ENCODE measurements around the gene SHISA9. TPM values are rescaled to one million over a fixed set of nuclear protein-coding genes. Genes with fewer than 3 reads are reported as not detected.

The SHISA9 gene
- total and polyA plus RNA-seq, 2 of the 4 experiments (the other 2 are of a cell fraction), result under 0.01 TPM; not detected in 1

GRCh38 chr16:12995721-12996372 is 94.4 kb downstream of the SHISA9 start:
- no peak overlapping the region for H3K4me2 ChIP-seq (ENCODE audit: low read depth, low read length)
- H3K36me3 ChIP-seq (ENCODE audit: control insufficient read depth, insufficient read depth, low read length), result no peaks in the 10 kb centered on the region
- H2AK9ac ChIP-seq (replicated peaks; ENCODE audit: low read depth, low read length, poor library complexity), result no peak overlapping the region
- H3K18ac ChIP-seq (ENCODE audit: low read depth, low read length), result no peak overlapping the region
- no peak overlapping the region for H3K4ac ChIP-seq (ENCODE audit: low read depth, low read length)
- H2BK5ac ChIP-seq (ENCODE audit: low read depth, low read length, poor library complexity, severe bottlenecking), result no peak overlapping the region
- peaks cover 20% of the 10 kb centered on the region for H3K9me3 ChIP-seq (ENCODE audit: control insufficient read depth, insufficient read depth, low read length)
- no peak overlapping the region for H2AFZ ChIP-seq (replicated peaks; ENCODE audit: low read length, poor library complexity)
- CTCF ChIA-PET, result no interaction called here
- TF ChIP-seq BHLHE40 (IDR thresholded peaks at IDR 0.05; ENCODE audit: low read depth, low read length), result no peak
- TF ChIP-seq MAFK (IDR thresholded peaks at IDR 0.05; ENCODE audit: low read depth, low read length), result no peak
- TF ChIP-seq MAZ (IDR thresholded peaks at IDR 0.05; ENCODE audit: borderline replicate concordance, low read depth, low read length), result no peak
- no peak for TF ChIP-seq RCOR1 (IDR thresholded peaks at IDR 0.05; ENCODE audit: insufficient replicate concordance, low read length)
- TF ChIP-seq MXI1 (IDR thresholded peaks at IDR 0.05; ENCODE audit: borderline replicate concordance, low read depth, low read length), result no peak
- no peak for TF ChIP-seq CHD1 (IDR thresholded peaks at IDR 0.05; ENCODE audit: low read depth, low read length)
- no peak for TF ChIP-seq FOS (IDR thresholded peaks at IDR 0.05; ENCODE audit: low read depth, low read length)
- no peak for TF ChIP-seq NFE2L2 (IDR thresholded peaks at IDR 0.05; ENCODE audit: low read depth, low read length)
- TF ChIP-seq ELK1 (IDR thresholded peaks at IDR 0.05; ENCODE audit: borderline replicate concordance, low read depth, low read length), result no peak
- no peak for TF ChIP-seq RFX5 (IDR thresholded peaks at IDR 0.05; ENCODE audit: low read depth, low read length)
- H3K79me1 ChIP-seq (ENCODE audit: low read depth in 1 of 2, low read length in 2 of 2), result no peaks in the 10 kb centered on the region
- no TSS peak for BruUV-seq (replicated peaks)
- H4K20me1 ChIP-seq (ENCODE audit: insufficient read depth, low read length), result no peaks in the 10 kb centered on the region
- no peak overlapping the region for H2BK120ac ChIP-seq (ENCODE audit: low read depth, low read length)
- H3K4me3 ChIP-seq (ENCODE audit: insufficient read depth, low read depth, low read length), result no peak overlapping the region
- H4K91ac ChIP-seq (ENCODE audit: insufficient read depth, low read depth, low read length), result no peak overlapping the region
- H2AK5ac ChIP-seq (ENCODE audit: low read depth, low read length), result no peak overlapping the region
- in situ Hi-C loops (cut with MboI; ENCODE audit: low sequenced_read_pairs) (no loop called here), intact Hi-C loops (cut with micrococcal nuclease) (loop anchor here (10.0 kb wide), 1 partner anchor 769 kb away; no protein-coding TSS in a partner anchor), dilution Hi-C loops (cut with HindIII; ENCODE audit: low sequenced_read_pairs, unreplicated experiment) (no loop called here)
- 40% methylated on average over 2 of the region's 7 CpGs; no CpG with 5 or more reads in 1 of the 2 experiments for WGBS, 2 experiments (ENCODE audit: extremely low coverage in 2 of 2, insufficient read length in 1 of 2)
- no peak overlapping the region for H3K27ac ChIP-seq (ENCODE audit: insufficient read depth, low read length)
- no peaks in the 10 kb centered on the region for H3K27me3 ChIP-seq (ENCODE audit: control insufficient read depth, insufficient read depth, low read length)
- H3K14ac ChIP-seq (replicated peaks; ENCODE audit: low read depth, low read length), result no peak overlapping the region
- no peak overlapping the region for H3K23ac ChIP-seq (ENCODE audit: low read depth, low read length)
- H2BK20ac ChIP-seq (ENCODE audit: low read depth, low read length), result no peak overlapping the region
- POLR2A ChIA-PET (ENCODE audit: unreplicated experiment), result no interaction called here
- no peak overlapping the region for H3K56ac ChIP-seq (ENCODE audit: extremely low read depth, insufficient read depth, low read length)
- no peaks in the 10 kb centered on the region for H3K4me1 ChIP-seq (ENCODE audit: control insufficient read depth, insufficient read depth, low read length)
- no peak overlapping the region for H3K9ac ChIP-seq (ENCODE audit: low read depth, low read length)
- DNase-seq (no peak), ATAC-seq (ENCODE audit: low read depth) (no peak)
- no peak overlapping the region for H4K5ac ChIP-seq (ENCODE audit: low read depth, low read length)
- no peak overlapping the region for H2BK15ac ChIP-seq (ENCODE audit: low read depth, low read length)
- no peak overlapping the region for H4K8ac ChIP-seq (ENCODE audit: low read depth in 2 of 2, low read length in 2 of 2)
- no peaks in the 10 kb centered on the region for H3K9me1 ChIP-seq (ENCODE audit: insufficient read depth, low read length)
